Breast epithelium (tissue), 3 donors: Measurements from ENCODE around the gene ARF6.
A peak's percentile ranks its signal among the peaks of the same experiment; 100 is the strongest.

ENCODE experiments used
- POLR2A ChIP-seq: fragments of 450-650 bp; IDR thresholded peaks from one replicate; pipeline ENCODE4 v1.6.1; 2016; ENCODE audit warnings: antibody characterized with exemption, mild to moderate bottlenecking, moderate library complexity
- POLR2AphosphoS5 ChIP-seq, 3 donors: sonication (generic); formaldehyde crosslinking; IDR thresholded peaks; one replicate each; pipeline ENCODE4 v1.6.1; 2017; ENCODE audit warnings: antibody characterized with exemption in 3 of 3
- TF ChIP-seq, protein P1 (sequence below), 3 donors: fragments of 450-650 bp; IDR thresholded peaks; one replicate each; pipeline ENCODE4 v1.5.1; 2016 to 2017; ENCODE audit warnings: antibody characterized with exemption in 3 of 3, mild to moderate bottlenecking in 3 of 3, moderate library complexity in 3 of 3

DNA sequence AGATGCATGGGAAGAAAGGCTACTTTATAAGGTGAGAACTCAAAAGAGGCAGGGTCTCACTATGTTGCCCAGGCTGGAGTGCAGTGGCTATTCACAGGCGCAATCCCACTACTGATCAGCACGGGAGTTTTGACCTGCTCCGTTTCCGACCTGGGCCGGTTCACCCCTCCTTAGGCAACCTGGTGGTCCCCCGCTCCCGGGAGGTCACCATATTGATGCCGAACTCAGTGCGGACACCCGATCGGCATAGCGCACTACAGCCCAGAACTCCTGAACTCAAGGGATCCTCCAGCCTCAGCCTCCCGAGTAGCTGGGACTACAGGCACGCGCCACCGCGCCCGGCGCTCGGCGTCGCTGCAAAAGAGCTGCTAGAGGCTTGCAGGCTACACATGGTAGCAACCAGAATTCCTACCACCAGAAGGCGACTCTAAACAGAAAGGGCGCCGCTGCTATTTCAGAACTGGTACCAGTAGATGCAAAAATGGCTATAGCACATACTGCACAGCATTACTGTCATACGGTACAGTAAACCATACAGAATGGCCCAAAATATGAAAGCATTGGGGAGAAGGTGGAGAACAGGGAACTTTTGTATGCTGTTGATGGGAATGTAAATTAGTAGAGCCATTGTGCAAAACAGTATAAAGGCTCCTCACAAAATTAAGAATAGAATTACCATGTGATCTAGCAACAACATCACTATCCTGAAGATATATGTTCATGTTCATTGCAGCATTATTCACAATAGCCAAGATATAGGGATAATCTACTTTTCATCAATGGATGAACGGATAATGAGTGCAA is 39.1 kb upstream of the ARF6 start:
- TF ChIP-seq POLR2A (no peak), POLR2AphosphoS5 (IDR thresholded peaks at IDR 0.05) (peak in 1 of 3 donors; percentile 25)
- TF ChIP-seq, protein P1, sequence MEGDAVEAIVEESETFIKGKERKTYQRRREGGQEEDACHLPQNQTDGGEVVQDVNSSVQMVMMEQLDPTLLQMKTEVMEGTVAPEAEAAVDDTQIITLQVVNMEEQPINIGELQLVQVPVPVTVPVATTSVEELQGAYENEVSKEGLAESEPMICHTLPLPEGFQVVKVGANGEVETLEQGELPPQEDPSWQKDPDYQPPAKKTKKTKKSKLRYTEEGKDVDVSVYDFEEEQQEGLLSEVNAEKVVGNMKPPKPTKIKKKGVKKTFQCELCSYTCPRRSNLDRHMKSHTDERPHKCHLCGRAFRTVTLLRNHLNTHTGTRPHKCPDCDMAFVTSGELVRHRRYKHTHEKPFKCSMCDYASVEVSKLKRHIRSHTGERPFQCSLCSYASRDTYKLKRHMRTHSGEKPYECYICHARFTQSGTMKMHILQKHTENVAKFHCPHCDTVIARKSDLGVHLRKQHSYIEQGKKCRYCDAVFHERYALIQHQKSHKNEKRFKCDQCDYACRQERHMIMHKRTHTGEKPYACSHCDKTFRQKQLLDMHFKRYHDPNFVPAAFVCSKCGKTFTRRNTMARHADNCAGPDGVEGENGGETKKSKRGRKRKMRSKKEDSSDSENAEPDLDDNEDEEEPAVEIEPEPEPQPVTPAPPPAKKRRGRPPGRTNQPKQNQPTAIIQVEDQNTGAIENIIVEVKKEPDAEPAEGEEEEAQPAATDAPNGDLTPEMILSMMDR (IDR thresholded peaks at IDR 0.05): peak; percentile 34 to 87 (median 76)
